GM18951 (cell line): ENCODE measurements around the gene CNNM2.

Experiments
- POLR2A ChIP-seq: IDR thresholded peaks from 4 replicates; pipeline ENCODE4 v1.6.1; 2011; ENCODE audit warnings: mild to moderate bottlenecking; ENCODE audit not compliant: insufficient read length, insufficient read depth; ENCODE audit errors: extremely low read depth
- in situ Hi-C: fragments of 300-500 bp; cut with MboI; formaldehyde crosslinking; loops from one replicate; pipeline ENCODE4 v1.12.0; 2022; ENCODE audit warnings: low sequenced_read_pairs, mixed read lengths, inconsistent platforms; ENCODE audit not compliant: unreplicated experiment

CNNM2 gene

DNA sequence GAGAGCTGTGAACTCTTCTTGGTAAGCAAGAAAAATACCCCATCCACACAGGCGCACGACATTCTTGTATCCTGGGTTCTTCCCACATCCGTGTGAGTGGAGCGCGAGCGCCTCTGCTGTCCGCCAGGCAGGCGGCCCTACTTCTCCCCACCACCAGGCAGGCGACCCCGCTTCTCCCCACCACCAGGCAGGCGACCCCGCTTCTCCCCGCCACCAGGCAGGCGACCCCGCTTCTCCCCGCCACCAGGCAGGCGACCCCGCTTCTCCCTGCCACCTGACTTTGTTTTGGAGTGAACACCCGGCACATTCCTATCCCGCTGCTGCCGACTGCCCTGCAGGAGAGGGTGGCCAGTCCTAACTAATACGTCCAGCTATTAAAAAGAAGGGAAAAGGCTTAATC, 154.2 kb downstream of the CNNM2 start:
- no peak for TF ChIP-seq POLR2A
- in situ Hi-C loops: no loop called here

DNA sequence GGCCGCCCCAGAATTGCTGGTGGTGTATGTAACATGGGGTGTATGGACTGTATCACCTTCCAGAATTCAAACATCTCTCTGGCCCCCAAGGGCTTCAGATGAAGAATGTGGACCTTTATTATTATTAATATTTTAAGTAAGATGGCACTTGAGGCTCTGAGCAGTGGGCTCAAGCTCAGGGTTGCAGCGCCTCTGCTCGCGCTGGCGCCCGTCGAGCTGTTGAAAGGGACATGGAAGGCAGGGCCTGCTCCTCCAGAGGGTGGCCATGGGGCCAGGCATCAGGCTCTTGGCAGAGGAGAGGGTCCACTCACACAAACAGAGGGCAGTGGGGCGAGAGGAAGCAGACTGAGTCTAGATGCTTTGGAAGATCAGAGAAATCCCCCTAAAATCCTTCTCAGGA, 154.8 kb downstream of the CNNM2 start:
- in situ Hi-C loops: no loop called here
- no peak for TF ChIP-seq POLR2A

- in situ Hi-C loops: no loop called here
- TF ChIP-seq POLR2A: no peak
Measured at GRCh38 chr10:103077020-103077419, 158.9 kb downstream of the CNNM2 start.

DNA sequence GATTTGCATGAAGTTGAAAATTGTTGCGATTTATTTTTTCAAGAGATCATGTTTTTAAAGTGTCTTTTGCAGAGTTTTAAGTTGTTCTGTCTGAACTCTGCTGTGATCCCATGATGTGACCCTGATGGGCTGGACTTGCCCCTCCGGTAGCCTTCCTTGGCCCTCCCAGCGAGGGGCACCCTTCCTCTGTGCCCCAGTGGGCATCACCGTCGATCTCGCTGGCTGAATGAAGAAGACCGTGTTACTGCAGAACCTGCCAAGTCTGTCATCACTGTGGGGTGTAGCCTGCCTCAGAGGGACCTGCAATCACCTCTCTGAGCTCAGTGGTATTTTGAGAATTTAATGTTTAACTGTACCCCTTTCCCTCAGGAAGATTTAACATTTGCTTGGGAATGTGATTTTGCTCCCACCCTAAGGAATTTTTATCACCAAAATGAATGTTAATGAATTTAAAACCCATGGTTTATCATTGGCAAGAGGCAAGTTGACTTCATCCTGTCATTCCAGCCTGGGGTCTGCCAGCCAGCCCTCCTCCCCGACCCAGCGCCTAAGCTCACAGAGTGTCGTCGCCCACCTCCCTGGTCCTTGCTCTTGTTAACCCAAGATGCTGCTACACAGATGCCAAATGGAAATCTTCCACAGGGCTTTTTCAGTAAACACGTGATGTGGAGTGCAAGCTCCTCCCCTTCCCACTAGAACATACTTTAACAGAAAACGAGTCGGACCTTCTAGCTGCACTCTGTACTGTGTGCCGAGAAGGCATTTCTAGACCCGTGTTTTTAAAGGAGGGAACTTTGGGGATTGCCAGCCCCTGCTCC, 159.6 kb downstream of the CNNM2 start:
- no peak for TF ChIP-seq POLR2A
- in situ Hi-C loops: no loop called here

DNA sequence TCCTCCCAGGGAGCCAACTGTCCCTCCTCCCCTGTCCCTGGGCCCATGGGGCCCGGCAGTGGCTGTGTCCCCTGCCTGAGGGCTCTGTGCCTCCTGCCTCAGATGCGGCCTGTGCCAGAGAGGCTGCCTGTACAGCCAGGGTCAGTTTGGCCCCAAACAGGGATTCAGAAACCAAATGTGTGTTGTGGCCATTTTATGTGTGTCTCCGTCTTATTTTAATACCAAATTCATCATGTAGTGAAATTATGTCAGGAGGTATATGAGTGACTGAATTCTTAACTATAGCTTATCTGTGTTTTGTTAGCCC, 160.2 kb downstream of the CNNM2 start:
- TF ChIP-seq POLR2A: no peak
- in situ Hi-C loops: no loop called here

- no peak for TF ChIP-seq POLR2A
- in situ Hi-C loops: no loop called here
Measured at GRCh38 chr10:103078676-103079075, 160.6 kb downstream of the CNNM2 start.

GRCh38 chr10:103079100-103079499, 161.0 kb downstream of the CNNM2 start:
- TF ChIP-seq POLR2A: no peak

DNA sequence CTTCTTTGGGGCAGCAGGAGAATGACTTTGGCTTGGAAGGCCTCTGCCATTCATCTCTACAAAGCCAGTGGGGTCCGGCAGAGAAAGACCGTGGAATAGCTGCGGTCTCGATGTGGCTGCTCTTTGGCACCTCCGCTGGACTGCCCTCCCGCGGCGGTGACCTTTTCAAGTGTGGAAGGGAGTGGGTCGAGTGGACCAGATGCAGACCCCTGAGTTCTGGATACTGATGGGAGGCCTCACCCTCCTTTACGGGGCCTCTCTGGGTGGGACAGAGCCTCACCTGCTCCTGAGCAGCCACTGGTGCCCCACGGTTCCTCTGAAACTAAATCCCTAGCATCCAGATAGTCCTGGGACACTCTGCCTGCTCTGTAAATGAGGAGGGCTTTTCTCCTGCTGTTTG, 161.9 kb downstream of the CNNM2 start:
- in situ Hi-C loops: no loop called here

More at GRCh38 chr10:103079100-103079499, 161.0 kb downstream of the CNNM2 start:
- in situ Hi-C loops: no loop called here

GRCh38 chr10:103080891-103081581, 162.9 kb downstream of the CNNM2 start:
- TF ChIP-seq POLR2A: no peak
- in situ Hi-C loops: no loop called here

More for the DNA sequence above, 161.9 kb downstream of the CNNM2 start:
- no peak for TF ChIP-seq POLR2A

- TF ChIP-seq POLR2A: no peak
- in situ Hi-C loops: no loop called here
Measured at GRCh38 chr10:103082683-103083082, 164.6 kb downstream of the CNNM2 start.

- no peak for TF ChIP-seq POLR2A
Measured at GRCh38 chr10:103083266-103083976, 165.3 kb downstream of the CNNM2 start.

GRCh38 chr10:103083977-103084320, 165.9 kb downstream of the CNNM2 start:
- no peak for TF ChIP-seq POLR2A
- in situ Hi-C loops: no loop called here

More at GRCh38 chr10:103083266-103083976, 165.3 kb downstream of the CNNM2 start:
- in situ Hi-C loops: no loop called here

DNA sequence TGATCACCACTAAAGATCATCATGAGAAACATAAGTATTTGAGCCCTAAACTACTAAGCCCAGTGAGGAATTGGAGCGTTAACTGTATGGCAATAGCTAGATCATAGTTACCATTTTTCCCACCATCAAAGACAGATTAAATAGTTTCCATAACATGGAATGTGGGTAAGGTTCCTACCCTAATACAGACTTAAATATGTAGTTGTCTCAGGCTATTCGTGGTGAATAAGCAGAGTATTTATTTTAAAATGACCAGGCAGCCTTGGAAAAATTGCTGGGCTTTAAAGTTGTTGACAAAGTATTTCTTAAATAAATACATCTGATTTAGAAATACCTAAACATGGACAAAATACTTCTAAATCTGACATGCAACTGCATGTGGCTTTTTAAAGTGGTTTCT, 168.2 kb downstream of the CNNM2 start:
- in situ Hi-C loops: no loop called here

More for the DNA sequence above, 168.2 kb downstream of the CNNM2 start:
- no peak for TF ChIP-seq POLR2A
